NCI-H748 (cell line): ENCODE results near the gene SLC38A6.

ENCODE experiments used
- DNase-seq: peaks from one replicate; lab custom pipeline; 2025; ENCODE audit not compliant: unreplicated experiment; lab: John Stamatoyannopoulos, UW

The SLC38A6 gene

GRCh38 chr14:60975551-60975950, 5.5 kb upstream of the SLC38A6 start:
- no peak for DNase-seq

DNA sequence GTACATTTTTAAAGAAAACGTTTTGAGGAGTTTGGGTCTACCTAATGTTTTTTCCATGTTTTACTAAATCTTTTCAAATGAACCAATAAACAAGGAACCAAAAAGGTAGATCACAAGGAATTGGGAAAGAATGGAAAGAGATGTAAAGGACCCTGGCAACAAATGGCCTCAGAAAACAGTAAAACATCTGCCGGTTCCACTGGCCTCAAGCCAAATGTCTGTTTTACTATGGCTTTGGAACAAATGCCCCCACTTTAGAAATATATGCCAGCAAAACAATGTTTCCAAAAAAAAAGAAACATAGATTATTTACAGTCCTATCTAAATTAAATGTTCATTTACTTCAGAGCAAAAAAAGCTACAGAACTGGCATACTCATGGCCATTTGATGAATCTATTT, 3.2 kb upstream of the SLC38A6 start:
- peak; percentile 53 for DNase-seq

DNA sequence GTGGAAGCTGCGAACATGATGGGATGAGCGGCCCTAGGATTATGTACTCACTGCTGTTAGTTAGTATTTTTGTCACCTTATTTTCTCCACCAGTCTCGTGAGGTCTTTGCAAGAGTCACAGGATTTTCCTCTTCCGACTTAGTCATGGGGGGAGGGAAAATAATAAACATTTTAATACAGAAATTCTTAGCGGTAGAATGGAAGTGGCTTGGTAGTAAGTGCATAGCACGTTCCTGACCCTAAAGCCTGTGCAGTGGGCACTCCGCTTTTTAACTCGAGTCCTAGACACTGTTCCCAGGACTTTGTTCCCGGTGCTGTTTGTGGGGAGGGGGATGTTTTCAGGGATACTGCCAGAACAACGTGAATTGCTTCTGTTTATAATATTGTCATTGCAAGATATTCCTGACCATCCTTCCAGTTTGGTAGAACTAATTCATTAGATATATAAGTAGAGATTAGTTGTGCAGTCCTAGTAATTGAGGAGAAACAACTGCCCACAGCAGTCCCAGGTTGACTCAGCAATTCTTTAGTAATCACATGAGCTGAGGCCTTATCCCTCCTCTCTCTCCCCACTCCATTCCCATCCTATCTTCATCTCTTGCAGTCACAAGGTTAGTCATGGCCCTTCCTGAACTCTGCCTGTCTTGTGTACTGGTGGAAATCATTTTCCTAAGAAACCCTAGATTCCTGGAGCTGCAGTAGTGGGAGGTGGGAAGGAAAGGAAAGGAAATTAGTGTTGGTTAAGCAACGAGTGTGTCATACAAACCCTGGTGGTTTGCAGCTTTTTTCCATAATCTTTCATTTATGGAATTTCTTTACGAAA, 799 bp downstream of the SLC38A6 start:
- DNase-seq, result peak; percentile 55

DNA sequence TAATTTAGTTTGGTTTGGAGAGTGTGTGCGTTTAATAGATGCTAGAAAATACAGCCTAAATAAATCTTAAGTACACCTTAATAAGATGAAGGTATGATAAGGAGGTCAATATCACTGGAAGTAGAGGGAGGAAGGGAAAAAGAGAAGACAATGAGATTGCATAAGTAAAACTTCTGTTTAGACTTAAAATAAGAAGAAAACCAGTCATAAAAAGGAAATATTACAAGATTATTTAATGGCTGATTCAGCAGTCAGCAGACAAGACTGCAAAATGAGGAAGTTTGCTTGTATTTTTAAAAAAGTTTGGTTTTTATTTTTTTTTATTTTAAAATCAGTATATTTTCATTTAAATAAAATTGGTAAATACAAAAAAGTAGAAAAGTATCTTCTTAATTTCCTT, 3.2 kb downstream of the SLC38A6 start:
- DNase-seq, result no peak

DNA sequence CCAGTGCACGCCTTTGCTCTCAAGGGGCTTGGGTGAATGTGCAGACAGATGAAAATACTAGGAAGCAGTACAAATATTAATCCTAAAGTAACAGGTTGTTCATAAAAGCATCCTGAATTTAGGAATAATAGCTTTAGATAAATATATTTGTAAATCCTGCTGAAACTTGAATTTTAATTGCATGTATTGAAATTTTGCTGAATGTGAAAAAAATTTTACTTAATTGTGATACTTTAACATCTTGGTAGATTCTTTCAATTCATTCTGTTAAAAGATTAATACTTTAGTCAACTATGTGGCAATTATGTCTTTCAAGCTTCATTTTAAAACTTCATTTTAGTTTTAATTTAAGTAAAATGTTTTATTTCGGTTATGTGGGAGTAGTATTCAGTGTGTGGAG, 5.5 kb downstream of the SLC38A6 start:
- no peak for DNase-seq

GRCh38 chr14:60989599-60989998, 8.6 kb downstream of the SLC38A6 start:
- DNase-seq, result no peak

DNA sequence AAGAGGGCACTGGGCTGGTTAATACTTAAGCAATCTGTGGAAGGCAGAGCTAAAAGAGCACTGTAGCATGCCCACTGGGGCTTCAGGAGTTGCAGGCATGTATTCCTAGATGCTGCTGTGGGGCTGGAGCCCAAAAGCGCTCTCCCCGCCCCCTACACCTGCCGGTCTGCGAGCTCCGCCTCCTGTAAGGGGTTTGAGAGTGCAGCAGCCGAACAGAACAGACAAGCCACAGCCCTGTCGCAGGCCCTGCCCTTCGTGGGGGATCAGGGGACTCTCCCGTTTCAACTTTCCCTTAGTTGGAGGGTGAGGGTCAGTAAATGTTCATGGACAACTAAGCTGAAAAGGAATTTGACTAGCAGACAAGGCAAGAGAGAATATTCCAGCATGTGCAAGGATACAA, 17.6 kb downstream of the SLC38A6 start:
- no peak for DNase-seq

DNA sequence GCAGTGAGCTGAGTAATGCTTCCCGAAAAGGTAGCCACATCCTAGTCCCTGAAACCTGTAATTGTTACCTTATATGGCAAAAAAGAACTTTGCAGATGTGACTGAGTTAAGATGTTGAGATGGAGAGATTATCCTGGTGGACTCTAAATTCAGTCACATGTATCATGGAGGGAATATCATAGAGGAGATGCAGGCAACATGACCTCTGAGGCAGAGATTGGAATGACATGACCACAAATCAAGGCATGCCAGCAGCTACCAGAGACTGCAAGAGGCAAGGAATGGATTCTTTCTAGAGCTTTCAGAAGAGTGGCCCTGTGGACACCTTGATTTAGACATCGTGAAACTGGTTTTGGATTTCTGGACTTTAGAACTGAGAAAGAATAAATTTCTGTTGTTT, 18.5 kb downstream of the SLC38A6 start:
- no peak for DNase-seq

GRCh38 chr14:61003571-61003970, 22.5 kb downstream of the SLC38A6 start:
- no peak for DNase-seq

GRCh38 chr14:61019537-61019936, 38.5 kb downstream of the SLC38A6 start:
- no peak for DNase-seq

DNA sequence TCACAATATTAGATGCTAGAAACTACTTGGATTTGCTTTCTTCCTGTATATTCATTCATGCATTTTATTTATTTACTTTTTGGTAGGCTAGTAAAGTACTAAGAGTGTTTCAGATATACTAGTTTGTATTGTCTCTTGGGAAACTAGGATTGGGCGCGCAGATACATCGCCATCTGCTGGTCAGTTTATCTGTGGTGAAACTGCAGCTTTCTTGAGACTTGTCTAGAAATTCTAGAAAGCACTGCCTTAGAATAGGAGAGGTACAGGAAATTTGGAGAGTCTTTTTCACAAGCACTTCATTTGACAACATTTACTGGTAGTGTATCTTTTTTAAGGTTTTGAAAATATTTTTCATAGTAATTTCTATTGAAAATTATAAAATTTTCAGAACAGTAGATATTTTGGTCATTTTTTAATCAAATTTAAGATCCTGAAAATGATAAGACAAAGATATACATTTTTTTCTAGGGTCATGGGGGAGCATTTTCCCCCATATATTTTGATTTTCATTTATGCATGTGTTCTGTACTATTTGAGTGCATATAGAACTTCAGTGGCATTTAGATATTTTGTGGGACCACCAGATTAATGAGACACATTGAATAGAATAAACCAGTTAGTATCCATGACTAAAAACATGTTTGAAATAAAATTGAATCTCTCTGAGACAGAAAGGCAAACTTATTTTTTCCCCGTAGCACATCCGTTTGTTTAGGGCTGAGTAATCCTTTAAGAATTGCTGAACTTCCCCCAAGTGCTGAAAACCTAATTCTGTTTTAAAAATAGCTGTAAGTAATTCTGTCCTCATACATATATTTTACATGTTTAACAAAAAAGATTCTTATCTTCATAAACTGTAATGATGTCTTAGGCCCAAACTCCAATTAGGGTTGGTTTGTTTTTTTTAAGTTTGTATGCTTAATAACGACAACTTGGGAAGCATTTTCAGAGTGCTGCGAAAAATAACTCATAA, 44.5 kb downstream of the SLC38A6 start:
- DNase-seq, result peak; percentile 79

DNA sequence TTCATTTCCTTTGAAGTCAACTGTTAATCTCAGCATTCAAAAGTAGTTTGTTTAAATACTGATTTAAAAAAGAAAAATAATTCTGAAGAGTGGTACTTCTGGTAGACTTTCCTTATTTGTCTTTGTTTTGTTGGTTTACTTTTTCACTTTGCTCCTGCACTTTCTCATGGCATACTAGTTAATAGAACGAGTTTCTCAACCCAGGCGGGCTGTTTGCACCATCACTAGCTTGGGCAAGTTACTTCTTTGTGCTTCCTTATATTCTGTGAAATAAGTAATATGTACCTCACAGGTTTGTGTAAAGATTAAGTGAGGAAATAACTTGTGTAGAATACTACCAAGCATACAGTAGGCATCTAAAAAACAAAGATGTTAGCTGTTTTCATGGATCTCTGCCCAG, 45.5 kb downstream of the SLC38A6 start:
- no peak for DNase-seq

DNA sequence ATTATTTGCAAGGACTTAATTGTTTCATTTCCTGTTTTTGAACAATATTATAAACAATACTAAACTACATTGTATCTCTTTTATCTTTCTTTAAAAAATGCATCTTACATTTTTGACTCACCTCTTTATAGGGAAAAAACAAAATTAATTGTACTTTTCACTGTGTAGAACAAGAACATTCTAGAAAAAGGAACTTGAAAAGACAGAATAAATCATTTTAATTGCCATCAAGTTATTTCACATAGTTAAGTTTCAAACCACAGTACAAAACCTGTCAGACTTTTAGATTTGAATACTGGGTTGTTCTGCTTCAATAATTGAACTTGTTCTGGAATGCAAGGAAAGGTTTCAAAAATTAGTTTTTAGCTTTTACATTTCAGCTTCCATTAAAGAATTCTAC, 50.0 kb downstream of the SLC38A6 start:
- no peak for DNase-seq

DNA sequence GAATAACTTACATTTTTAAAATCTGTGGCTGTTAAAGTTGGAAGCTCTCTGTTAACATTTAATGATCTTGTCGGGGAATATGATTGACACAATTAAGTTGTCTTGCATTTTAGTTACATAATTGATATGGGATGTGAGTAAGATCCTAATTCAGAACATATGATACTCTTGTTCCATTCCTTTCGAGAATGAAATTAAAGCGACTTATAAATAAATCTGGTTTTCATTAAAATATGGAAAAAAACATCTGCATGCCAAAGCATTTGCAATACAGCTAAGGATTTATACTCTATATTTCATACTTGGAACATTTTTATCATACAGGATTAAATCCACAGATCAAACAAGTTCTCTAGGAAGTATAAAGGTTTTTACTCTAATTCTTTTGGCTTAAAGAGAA, 52.0 kb downstream of the SLC38A6 start:
- no peak for DNase-seq

GRCh38 chr14:61033855-61034254, 52.8 kb downstream of the SLC38A6 start:
- no peak for DNase-seq

DNA sequence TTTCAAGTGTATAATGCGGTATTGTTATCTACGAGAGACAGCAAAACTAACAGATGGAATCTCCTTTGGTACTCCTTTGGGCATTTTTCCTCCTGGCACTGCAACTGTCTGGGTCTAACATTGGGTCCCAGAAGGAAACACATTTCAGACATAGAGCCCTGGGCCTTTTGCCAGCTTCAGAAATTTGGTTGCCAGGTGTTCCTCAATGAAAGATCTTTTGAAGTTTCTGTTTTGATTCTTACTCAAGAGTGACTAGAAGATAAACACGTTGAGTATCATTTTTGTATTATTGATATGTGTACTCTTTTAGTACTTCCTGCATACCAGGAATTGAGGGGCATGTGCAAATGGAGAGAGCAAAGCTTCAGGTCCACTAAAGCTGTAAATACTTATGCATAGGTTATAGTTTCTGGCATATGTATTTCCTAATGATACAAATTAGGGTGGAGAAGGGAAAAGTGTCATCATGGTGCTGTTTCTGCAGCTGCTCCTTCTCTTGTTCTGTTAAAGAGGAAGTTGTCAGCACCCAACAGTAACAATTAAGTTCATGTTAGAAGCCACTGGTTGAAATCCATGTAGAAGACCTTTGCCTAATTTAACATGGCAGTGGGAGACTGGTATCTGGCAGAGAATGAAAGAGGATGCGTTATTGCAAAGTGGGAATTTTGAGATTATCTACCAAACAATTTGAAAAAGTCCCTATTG, 53.5 kb downstream of the SLC38A6 start:
- peak; percentile 44 for DNase-seq

DNA sequence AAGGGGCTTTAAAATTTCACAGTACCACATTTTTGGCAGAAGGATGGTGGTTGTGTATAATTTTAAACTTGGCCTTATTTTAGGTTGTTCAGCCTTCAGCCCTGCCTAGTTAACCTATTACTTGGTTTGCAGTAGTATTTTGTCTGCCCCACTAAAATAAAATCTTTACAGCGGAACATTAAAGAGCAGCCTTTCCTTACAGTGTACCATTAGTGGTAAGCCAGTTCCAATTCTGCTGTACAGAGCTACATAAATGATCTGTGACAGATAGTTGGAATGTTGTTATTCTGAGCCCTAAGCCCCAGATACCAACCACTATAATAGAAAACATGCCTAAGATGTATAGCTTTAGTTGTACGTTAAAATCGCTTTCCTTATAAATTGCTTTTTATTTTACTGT, 56.2 kb downstream of the SLC38A6 start:
- no peak for DNase-seq

- DNase-seq, result peak; percentile 40
Observed at GRCh38 chr14:61041704-61042103, 60.7 kb downstream of the SLC38A6 start.

DNA sequence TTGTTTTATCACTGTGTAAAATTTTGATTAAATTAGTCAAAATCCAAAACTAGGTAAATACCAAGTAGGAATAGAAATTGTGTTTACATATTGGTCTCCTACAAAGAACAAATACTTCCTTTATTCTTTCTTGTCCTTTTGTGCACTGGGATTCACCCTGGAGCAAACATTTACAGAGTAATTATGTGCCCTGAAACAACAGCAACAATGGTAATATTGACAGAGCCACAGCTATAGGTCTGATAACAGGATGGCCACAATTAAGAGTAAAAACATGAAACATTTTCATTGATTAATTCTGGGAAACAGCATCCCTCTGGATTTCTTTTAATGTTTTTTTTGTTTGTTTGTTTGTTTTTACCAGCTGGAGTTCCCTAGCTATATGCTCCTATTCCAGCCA, 61.2 kb downstream of the SLC38A6 start:
- DNase-seq, result peak; percentile 97

DNA sequence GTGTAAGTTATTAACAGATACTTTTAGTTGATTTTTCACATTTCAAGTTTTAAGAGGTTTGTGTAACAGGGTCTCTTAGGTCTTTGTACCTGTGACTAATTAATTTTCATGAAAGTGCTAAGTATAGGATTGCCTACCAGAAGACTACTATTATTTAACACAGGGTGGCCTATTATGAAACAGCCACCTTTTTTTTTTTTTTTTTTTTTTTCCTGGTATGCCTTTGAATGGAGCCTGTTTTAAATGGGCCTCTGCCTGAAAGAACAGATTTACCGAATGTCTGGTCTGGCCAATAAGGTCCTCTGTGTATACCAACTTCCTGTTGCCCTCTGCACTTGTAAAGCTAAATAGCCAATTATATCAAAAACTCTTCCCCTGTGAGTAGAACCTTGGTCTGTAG, 62.5 kb downstream of the SLC38A6 start:
- peak; percentile 41 for DNase-seq

DNA sequence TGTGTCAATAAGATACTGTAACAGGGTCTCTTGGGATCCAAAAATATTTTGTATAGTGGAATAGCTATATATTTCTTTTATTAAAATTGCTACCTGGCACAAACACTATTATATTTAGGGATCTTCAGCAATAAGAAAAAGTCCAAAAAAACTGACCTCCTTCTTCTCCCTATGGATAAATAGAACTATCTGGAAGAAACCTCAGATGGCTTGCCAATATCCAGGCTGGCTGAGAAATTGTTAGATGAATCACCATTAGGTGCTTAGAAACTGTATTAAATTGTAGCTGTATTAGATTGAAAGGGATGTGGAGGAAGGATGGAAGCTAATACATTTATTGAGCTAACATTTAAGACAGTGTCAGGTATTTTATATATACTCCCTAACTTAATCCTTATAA, 66.0 kb downstream of the SLC38A6 start:
- no peak for DNase-seq
